ENCODE results near the gene ABCD1. TPM values are rescaled to one million over a fixed set of nuclear protein-coding genes. Genes with fewer than 3 reads are reported as not detected.
A peak's percentile ranks its signal among the peaks of the same experiment; 100 is the strongest.

Gene ABCD1
- total and polyA plus RNA-seq, 12 donors, result 9.3 to 24.2 (median 14.4) TPM

DNA sequence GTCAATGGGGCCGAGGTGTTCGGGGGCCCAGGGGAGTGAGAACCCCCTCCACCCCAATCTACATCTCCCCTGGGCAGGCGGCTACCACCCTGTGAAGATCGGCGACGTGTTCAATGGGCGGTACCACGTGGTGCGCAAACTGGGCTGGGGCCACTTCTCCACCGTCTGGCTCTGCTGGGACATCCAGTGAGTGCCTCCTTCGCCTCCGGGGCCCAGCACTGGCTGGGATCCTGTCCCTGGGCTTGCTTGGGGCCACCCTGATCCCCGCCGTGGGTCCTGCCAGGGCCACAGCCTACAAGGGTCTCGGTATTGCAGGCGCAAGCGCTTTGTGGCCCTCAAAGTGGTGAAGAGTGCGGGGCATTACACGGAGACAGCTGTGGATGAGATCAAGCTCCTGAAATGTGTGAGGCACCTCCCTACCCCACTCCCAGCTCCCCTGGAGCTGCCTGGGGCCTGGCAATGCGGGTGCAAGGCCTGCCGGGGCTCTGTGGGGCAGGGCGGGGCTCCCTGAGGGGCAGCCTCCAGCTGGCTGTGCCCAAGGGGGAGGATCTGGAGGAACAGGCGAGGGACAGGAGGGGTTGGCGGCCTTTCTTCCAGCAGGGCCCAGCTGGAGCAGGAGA is 56.9 kb downstream of the ABCD1 start:
- TF ChIP-seq, protein P1, sequence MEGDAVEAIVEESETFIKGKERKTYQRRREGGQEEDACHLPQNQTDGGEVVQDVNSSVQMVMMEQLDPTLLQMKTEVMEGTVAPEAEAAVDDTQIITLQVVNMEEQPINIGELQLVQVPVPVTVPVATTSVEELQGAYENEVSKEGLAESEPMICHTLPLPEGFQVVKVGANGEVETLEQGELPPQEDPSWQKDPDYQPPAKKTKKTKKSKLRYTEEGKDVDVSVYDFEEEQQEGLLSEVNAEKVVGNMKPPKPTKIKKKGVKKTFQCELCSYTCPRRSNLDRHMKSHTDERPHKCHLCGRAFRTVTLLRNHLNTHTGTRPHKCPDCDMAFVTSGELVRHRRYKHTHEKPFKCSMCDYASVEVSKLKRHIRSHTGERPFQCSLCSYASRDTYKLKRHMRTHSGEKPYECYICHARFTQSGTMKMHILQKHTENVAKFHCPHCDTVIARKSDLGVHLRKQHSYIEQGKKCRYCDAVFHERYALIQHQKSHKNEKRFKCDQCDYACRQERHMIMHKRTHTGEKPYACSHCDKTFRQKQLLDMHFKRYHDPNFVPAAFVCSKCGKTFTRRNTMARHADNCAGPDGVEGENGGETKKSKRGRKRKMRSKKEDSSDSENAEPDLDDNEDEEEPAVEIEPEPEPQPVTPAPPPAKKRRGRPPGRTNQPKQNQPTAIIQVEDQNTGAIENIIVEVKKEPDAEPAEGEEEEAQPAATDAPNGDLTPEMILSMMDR (IDR thresholded peaks at IDR 0.05), result no peak
- H3K4me3 ChIP-seq, result peak overlapping the region in 8 of 10 donors; percentile 7 to 51 (median 36)
- peaks cover 0 to 28% (median 0%) of the 10 kb centered on the region in 9 donors for H3K36me3 ChIP-seq
- no peaks in the 10 kb centered on the region for H3K9me3 ChIP-seq
- H3K27ac ChIP-seq, result peak overlapping the region; percentile 54 to 89 (median 78)
- ATAC-seq (peak; percentile 41 to 77 (median 66)), DNase-seq (no peak)
- intact Hi-C loops (cut with DNase I), result no loop called here
- WGBS, 2 donors, result 39 to 51% methylated on average over 17 to 24 of the region's 24 CpGs
- peaks cover 0 to 31% (median 6%) of the 10 kb centered on the region in 9 donors for H3K4me1 ChIP-seq
- H3K27me3 ChIP-seq, result peaks cover 0 to 24% (median 0%) of the 10 kb centered on the region in 7 donors

DNA sequence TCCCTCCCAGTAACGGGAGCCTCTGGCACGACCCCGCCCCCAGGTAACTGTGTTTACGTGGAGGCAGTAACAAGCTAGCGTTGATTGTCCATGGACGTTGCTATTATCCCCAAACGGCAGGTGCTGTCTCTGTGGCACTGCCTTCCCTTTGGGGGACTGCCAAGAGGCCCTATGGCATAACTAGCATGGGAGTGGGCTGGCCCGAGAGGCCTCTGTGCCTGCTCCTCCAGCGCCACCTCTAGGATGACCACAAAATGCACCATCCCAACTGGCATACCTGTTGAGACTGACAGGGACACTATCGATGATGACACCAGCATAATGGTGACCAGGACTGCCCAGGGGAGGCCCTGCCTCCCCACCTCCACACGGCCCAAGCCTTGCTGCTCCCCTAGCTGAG is 57.7 kb downstream of the ABCD1 start:
- DNase-seq, result no peak
- 51 to 58% methylated on average over 10 of the region's 11 CpGs for WGBS, 2 donors
- Histone ChIP-seq H3K9me3 (no peaks in the 10 kb centered on the region), H3K27ac (peak overlapping the region in 3 of 10 donors; percentile 78 to 88 (median 81)), H3K27me3 (peaks cover 0 to 24% (median 0%) of the 10 kb centered on the region in 7 donors), H3K36me3 (peaks cover 0 to 36% (median 0%) of the 10 kb centered on the region in 9 donors), H3K4me1 (peaks cover 0 to 31% (median 6%) of the 10 kb centered on the region in 9 donors), H3K4me3 (peak overlapping the region in 1 of 10 donors; percentile 49)
- TF ChIP-seq, protein P1 (IDR thresholded peaks at IDR 0.05), result no peak
- intact Hi-C loops (cut with DNase I), result no loop called here
- ATAC-seq, result peak in 1 of 8 donors; percentile 16

DNA sequence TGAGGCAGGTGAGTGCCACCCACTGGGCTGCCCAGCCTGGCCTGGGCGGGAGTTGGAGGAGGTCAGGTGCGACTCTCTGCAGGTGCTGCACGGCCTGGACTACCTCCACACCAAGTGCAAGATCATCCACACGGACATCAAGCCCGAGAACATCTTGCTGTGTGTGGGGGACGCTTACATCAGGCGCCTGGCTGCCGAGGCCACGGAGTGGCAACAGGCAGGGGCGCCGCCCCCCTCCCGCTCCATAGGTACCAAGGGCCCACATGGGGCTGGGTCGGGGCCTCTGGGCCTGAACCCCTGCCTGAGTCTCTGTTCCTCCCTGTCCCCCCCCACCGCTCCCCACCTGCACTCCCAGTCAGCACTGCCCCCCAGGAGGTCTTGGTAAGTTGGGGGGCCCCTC is 58.2 kb downstream of the ABCD1 start:
- ATAC-seq (no peak), DNase-seq (no peak)
- TF ChIP-seq, protein P1 (IDR thresholded peaks at IDR 0.05), result no peak
- H3K4me3 ChIP-seq, result no peak overlapping the region
- intact Hi-C loops (cut with DNase I), result no loop called here
- H3K4me1 ChIP-seq, result peaks cover 0 to 31% (median 6%) of the 10 kb centered on the region in 9 donors
- H3K36me3 ChIP-seq, result peaks cover 0 to 41% (median 0%) of the 10 kb centered on the region in 9 donors
- H3K9me3 ChIP-seq, result no peaks in the 10 kb centered on the region
- H3K27ac ChIP-seq, result no peak overlapping the region
- H3K27me3 ChIP-seq, result peaks cover 0 to 24% (median 0%) of the 10 kb centered on the region in 7 donors
- WGBS, 2 donors, result 94 to 98% methylated on average over 12 to 14 of the region's 14 CpGs

DNA sequence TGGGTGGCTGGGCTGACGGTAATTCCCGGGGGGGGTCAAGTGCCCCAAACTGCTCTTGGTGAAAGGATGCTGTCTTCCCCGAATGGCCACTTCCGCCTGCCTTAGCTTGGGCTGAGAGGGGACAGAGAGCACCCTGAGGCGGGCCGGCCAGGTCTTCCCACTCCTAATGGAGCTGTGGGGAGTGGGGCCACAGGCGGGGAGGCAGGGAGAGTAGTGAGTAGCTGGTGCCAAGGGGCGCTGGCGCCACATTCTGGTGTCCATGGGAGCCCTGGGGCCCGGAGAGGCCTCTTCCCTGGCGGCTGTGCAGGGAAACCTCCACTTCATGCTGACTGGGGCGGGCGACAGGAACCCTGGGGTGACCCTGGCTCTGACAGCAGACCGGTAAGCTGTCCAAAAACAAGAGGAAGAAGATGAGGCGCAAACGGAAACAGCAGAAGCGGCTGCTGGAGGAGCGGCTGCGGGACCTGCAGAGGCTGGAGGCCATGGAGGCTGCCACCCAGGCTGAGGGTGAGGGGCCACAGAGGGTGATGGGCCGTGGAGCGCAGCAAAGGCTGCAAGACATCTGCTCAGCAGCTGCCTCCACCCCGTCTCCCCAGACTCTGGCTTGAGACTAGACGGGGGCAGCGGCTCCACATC is 58.8 kb downstream of the ABCD1 start:
- no peak for ATAC-seq
- TF ChIP-seq, protein P1 (IDR thresholded peaks at IDR 0.05), result no peak
- WGBS, 2 donors, result 63 to 69% methylated on average over 21 to 24 of the region's 24 CpGs
- Histone ChIP-seq H3K9me3 (no peaks in the 10 kb centered on the region), H3K36me3 (peaks cover 0 to 46% (median 0%) of the 10 kb centered on the region in 9 donors), H3K4me1 (peaks cover 0 to 31% (median 6%) of the 10 kb centered on the region in 9 donors), H3K4me3 (no peak overlapping the region), H3K27me3 (peaks cover 0 to 24% (median 0%) of the 10 kb centered on the region in 7 donors), H3K27ac (no peak overlapping the region)
- intact Hi-C loops (cut with DNase I), result no loop called here
- no peak for DNase-seq

All from heart right ventricle (tissue), 16 donors.